GM21515 (cell line): ENCODE data around the gene MT1G.
A peak's percentile ranks its signal among the peaks of the same experiment; 100 is the strongest.
"Not testable (repeated sequence)": the region's sequence is repeated elsewhere in the genome, so short reads cannot be mapped to it uniquely, and the experiment has no call there.

ENCODE experiments used
- ATAC-seq: cut with Tn5 transposase; IDR thresholded peaks from one replicate; pipeline ENCODE4 v1.9.1; 2021; ENCODE audit not compliant: unreplicated experiment

Gene MT1G

GRCh38 chr16:56637814-56638750, 29.8 kb downstream of the MT1G start, which contains the start of gene MT1A:
Gene MT1A (plus strand): TSS chr16:56638666. CDS start chr16:56638739, 73 bp downstream.
- ATAC-seq: no peak

- ATAC-seq: no peak
Observed at GRCh38 chr16:56636616-56637413, 31.1 kb downstream of the MT1G start.

GRCh38 chr16:56635441-56635967, 32.4 kb downstream of the MT1G start:
- no peak for ATAC-seq

GRCh38 chr16:56634715-56635440, 33.0 kb downstream of the MT1G start:
- no peak for ATAC-seq

GRCh38 chr16:56633535-56633934, 34.3 kb downstream of the MT1G start:
- ATAC-seq: no peak

- no peak for ATAC-seq
Observed at GRCh38 chr16:56632848-56633365, 35.0 kb downstream of the MT1G start.

- ATAC-seq: no peak
Observed at GRCh38 chr16:56632156-56632847, 35.6 kb downstream of the MT1G start, which contains the start of gene MT1M. Gene MT1M (plus strand): TSS chr16:56632659. CDS start chr16:56632732, 73 bp downstream.

- ATAC-seq: no peak
Observed at GRCh38 chr16:56631832-56632155, 36.1 kb downstream of the MT1G start.

GRCh38 chr16:56631197-56631596, 36.7 kb downstream of the MT1G start:
- no peak for ATAC-seq

GRCh38 chr16:56630134-56630533, 37.7 kb downstream of the MT1G start:
- ATAC-seq: peak; percentile 71

GRCh38 chr16:56629531-56629930, 38.3 kb downstream of the MT1G start:
- ATAC-seq: no peak

GRCh38 chr16:56628486-56629350, 39.1 kb downstream of the MT1G start:
- no peak for ATAC-seq

- ATAC-seq: no peak
Observed at GRCh38 chr16:56626685-56627084, 41.2 kb downstream of the MT1G start.

GRCh38 chr16:56625943-56626654, 41.8 kb downstream of the MT1G start:
- no peak for ATAC-seq

- no peak for ATAC-seq
Observed at GRCh38 chr16:56625140-56625942, 42.5 kb downstream of the MT1G start, which contains the start of gene MT1E. Gene MT1E (plus strand): TSS chr16:56625781. CDS start chr16:56625852, 71 bp downstream.

- ATAC-seq: no peak
Observed at GRCh38 chr16:56623637-56624036, 44.2 kb downstream of the MT1G start.

- ATAC-seq: not testable (repeated sequence)
Observed at GRCh38 chr16:56623184-56623583, 44.7 kb downstream of the MT1G start.
